IPS-11a (cell line): Measurements from ENCODE around the gene NRK.
"Not testable (repeated sequence)": the region's sequence is repeated elsewhere in the genome, so short reads cannot be mapped to it uniquely, and the experiment has no call there.

Experiments used
- H3K4me3 ChIP-seq: one replicate; pipeline ENCODE4 v1.5.1; 2013; ENCODE audit warnings: low read depth, low read length, control low read depth

The NRK gene

GRCh38 chrX:105882581-105883275 is 60.4 kb downstream of the NRK start:
- no peak overlapping the region for H3K4me3 ChIP-seq

- H3K4me3 ChIP-seq: no peak overlapping the region
These were observed 72.4 kb downstream of the NRK start for GRCh38 chrX:105894721-105895120.

GRCh38 chrX:105909576-105909975 is 87.2 kb downstream of the NRK start:
- no peak overlapping the region for H3K4me3 ChIP-seq

- H3K4me3 ChIP-seq: no peak overlapping the region
These were observed 88.3 kb downstream of the NRK start for GRCh38 chrX:105910563-105911105.

- H3K4me3 ChIP-seq: no peak overlapping the region
These were observed 122.9 kb downstream of the NRK start for GRCh38 chrX:105945266-105945665.

- no peak overlapping the region for H3K4me3 ChIP-seq
These were observed 147.1 kb downstream of the NRK start for GRCh38 chrX:105969487-105969886.

GRCh38 chrX:105972690-105973386 is 150.5 kb downstream of the NRK start:
- H3K4me3 ChIP-seq: no peak overlapping the region

GRCh38 chrX:105973387-105973739 is 151.0 kb downstream of the NRK start:
- no peak overlapping the region for H3K4me3 ChIP-seq

- no peak overlapping the region for H3K4me3 ChIP-seq
These were observed 153.0 kb downstream of the NRK start for GRCh38 chrX:105975382-105975781.

- H3K4me3 ChIP-seq: no peak overlapping the region
These were observed 159.6 kb downstream of the NRK start for GRCh38 chrX:105981772-105982485.

GRCh38 chrX:105988487-105988886 is 166.1 kb downstream of the NRK start:
- H3K4me3 ChIP-seq: not testable (repeated sequence)

- no peak overlapping the region for H3K4me3 ChIP-seq
These were observed 177.0 kb downstream of the NRK start for GRCh38 chrX:105999294-105999693.

- H3K4me3 ChIP-seq: no peak overlapping the region
These were observed 177.9 kb downstream of the NRK start for GRCh38 chrX:106000203-106000602.

GRCh38 chrX:106000609-106001008 is 178.3 kb downstream of the NRK start:
- H3K4me3 ChIP-seq: not testable (repeated sequence)

- H3K4me3 ChIP-seq: no peak overlapping the region
These were observed 183.3 kb downstream of the NRK start for GRCh38 chrX:106005684-106006083.

- H3K4me3 ChIP-seq: no peak overlapping the region
These were observed 185.5 kb downstream of the NRK start for GRCh38 chrX:106007815-106008214.
